T-helper 17 cell (primary cell): ENCODE results near the gene TSN. TPM values are rescaled to one million over a fixed set of nuclear protein-coding genes. Genes with fewer than 3 reads are reported as not detected.
A peak's percentile ranks its signal among the peaks of the same experiment; 100 is the strongest.
"Not testable (repeated sequence)": the region's sequence is repeated elsewhere in the genome, so short reads cannot be mapped to it uniquely, and the experiment has no call there.

Experiments used
- ATAC-seq: fragments of 150-1000 bp; cut with Tn5 transposase; 2 replicates; pipeline ENCODE4 v1.10.0; 2021; ENCODE audit warnings: mild to moderate bottlenecking, moderate library complexity
- DNase-seq, 3 donors: peaks; one replicate each; pipeline versions ENCODE4 v3.0.0 to v3.0.0-alpha.2; 2020 to 2021
- H3K9me3 ChIP-seq: one replicate; pipeline ENCODE4 v1.7.0; 2013; ENCODE audit warnings: low read length, mild to moderate bottlenecking; ENCODE audit not compliant: control insufficient read depth, poor library complexity, severe bottlenecking
- H3K27ac Mint-ChIP-seq: one replicate; pipeline ENCODE4 v1.8.0; 2022; ENCODE audit warnings: mild to moderate bottlenecking, moderate library complexity, mixed read lengths
- H3K27me3 Mint-ChIP-seq: one replicate; pipeline ENCODE4 v1.8.0; 2022; ENCODE audit warnings: mixed read lengths
- H3K36me3 Mint-ChIP-seq: one replicate; pipeline ENCODE4 v1.8.0; 2022; ENCODE audit warnings: low read depth, mixed read lengths
- H3K4me1 Mint-ChIP-seq: one replicate; pipeline ENCODE4 v1.8.0; 2022; ENCODE audit warnings: mild to moderate bottlenecking, mixed read lengths
- H3K4me3 Mint-ChIP-seq: one replicate; pipeline ENCODE4 v1.8.0; 2022; ENCODE audit warnings: mild to moderate bottlenecking, moderate library complexity, mixed read lengths
- total RNA-seq, 4 donors: library from RNA in 2 of 4; stranded (reverse) in 2 of 4; gene quantifications; one replicate each; pipeline ENCODE4 v1.2.3 and lab custom pipeline; 2022 to 2026

Gene TSN
- total RNA-seq, 2 donors from 2014 or later, result 37.0 to 55.9 TPM

GRCh38 chr2:121727332-121727731, 28.1 kb upstream of the TSN start:
- Mint-ChIP-seq H3K4me1 (peaks cover 6% of the 10 kb centered on the region), H3K27me3 (no peaks in the 10 kb centered on the region), H3K27ac (peak overlapping the region; percentile 72), H3K4me3 (no peak overlapping the region), H3K36me3 (peaks cover 11% of the 10 kb centered on the region)
- no peak for DNase-seq
- no peaks in the 10 kb centered on the region for H3K9me3 ChIP-seq
- no peak for ATAC-seq

DNA sequence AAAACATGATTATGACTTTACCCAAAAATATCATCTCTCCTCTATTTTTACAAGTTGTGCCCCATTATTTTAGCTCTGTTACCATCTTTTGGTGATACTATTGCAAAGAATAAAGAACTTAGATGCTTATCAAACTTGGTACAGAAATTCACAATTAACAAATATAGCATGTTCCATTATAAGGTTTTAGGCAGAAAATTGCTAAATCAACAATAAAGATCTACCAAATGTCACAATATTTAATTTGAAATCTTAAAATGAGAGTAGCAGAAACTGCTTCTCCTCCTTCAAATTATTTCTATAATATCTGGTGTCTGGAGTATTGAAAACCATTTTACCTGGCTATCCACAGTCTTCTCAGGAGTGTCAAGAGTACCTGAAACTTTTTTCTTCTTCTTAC, 27.5 kb upstream of the TSN start:
- Mint-ChIP-seq H3K4me3 (no peak overlapping the region), H3K27ac (peak overlapping the region; percentile 72), H3K36me3 (peaks cover 11% of the 10 kb centered on the region), H3K27me3 (no peaks in the 10 kb centered on the region), H3K4me1 (peaks cover 6% of the 10 kb centered on the region)
- H3K9me3 ChIP-seq, result no peaks in the 10 kb centered on the region
- DNase-seq, result no peak
- no peak for ATAC-seq

DNA sequence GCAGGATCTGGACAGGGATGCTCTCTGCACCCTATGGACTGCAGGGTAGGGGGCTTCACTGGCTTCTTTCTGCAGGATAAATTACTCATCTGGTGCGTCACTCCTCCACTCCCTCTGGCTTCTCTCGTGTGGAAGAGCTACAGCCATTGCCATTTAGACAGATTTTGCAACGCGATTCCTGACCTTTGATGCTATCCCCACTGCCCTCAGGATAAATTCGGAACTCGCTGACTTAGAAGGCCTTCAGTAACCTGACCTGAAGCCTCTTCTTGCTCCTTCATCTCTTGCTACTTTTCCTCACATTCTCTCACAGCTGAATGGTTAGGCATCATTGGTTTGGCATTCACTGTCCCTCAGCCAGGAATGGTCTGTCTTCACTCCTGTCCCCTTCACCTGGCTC, 24.1 kb upstream of the TSN start:
- no peaks in the 10 kb centered on the region for H3K9me3 ChIP-seq
- Mint-ChIP-seq H3K27ac (peak overlapping the region; percentile 67), H3K4me1 (peaks cover 17% of the 10 kb centered on the region), H3K36me3 (peaks cover 12% of the 10 kb centered on the region), H3K4me3 (no peak overlapping the region), H3K27me3 (no peaks in the 10 kb centered on the region)
- DNase-seq (no peak), ATAC-seq (no peak)

DNA sequence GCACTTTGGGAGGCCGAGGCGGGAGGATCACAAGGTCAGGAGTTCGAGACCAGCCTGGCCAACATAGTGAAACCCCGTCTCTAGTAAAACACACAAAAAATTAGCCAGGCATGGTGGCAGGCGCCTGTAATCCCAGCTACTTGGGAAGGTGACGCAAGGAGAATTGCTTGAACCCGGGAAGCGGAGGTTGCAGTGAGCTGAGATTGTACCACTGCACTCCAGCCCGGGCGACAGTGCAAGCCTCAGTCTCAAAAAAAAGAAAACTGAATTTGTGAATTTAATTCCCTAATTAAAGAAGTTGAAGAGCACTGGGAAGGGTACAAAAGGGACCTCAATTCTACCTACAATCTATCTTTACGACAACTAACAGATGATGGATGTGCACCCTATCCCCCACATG, 20.9 kb upstream of the TSN start:
- DNase-seq, ATAC-seq: not testable (repeated sequence)

GRCh38 chr2:121735518-121736074, 19.9 kb upstream of the TSN start:
- H3K36me3 Mint-ChIP-seq, result peaks cover 10% of the 10 kb centered on the region
- DNase-seq (no peak), ATAC-seq (no peak)
- peaks cover 21% of the 10 kb centered on the region for H3K4me1 Mint-ChIP-seq
- no peaks in the 10 kb centered on the region for H3K27me3 Mint-ChIP-seq
- peak overlapping the region; percentile 97 for H3K27ac Mint-ChIP-seq
- no peaks in the 10 kb centered on the region for H3K9me3 ChIP-seq
- H3K4me3 Mint-ChIP-seq, result peak overlapping the region; percentile 97

More for the DNA sequence above, 20.9 kb upstream of the TSN start:
- H3K36me3 Mint-ChIP-seq, H3K27me3 Mint-ChIP-seq, H3K4me3 Mint-ChIP-seq, H3K27ac Mint-ChIP-seq, H3K9me3 ChIP-seq: not testable (repeated sequence)
- peaks cover 21% of the 10 kb centered on the region for H3K4me1 Mint-ChIP-seq

- H3K4me1 Mint-ChIP-seq, result peaks cover 21% of the 10 kb centered on the region
- DNase-seq, result no peak
Observed at GRCh38 chr2:121736140-121736461, 19.4 kb upstream of the TSN start.

DNA sequence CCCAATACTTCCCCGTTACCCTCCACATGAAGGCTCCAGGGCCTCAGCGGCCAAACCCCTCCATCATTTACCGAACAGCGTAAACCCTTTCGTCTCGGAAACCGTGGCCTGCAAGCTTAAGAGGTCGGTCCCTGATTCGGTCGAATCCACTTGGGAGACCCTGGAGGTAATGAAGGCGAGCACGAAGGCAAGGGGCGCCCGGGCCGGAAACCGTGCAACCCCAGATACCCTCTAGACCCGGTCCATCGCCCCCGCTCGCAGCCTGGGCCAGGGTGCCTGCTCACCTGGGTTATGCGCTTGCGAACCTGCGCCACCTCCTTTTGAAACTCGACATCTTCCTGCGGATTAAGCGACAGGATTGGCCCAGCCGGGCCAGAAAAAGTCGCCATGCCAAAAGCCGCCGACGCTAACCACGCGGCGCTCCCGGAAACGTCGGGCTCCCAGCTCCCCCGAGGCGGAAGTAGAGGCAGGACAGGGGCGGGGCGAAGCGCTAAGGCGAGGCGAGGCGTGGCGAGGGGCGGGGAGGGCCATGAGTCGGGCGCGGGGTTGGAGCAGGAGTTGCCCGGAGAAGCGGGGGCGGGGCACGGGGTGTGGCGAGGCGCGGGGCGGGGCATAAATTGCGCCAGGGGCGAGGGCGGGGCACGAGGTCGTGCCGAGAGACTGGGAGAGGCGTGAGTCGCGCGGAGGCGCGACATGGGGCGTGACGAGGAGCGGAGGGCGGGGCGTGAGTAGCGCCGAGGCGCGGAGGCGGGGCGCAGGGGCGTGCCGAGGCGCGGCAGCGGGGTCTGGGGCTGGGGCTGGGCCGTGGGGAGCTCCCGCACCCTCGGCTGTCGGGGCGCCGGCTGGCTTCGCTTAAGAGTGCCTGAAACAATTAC, 18.8 kb upstream of the TSN start, which contains the start of gene NIFK:
Gene NIFK, minus strand, starts transcription at position 414 of the 875 bp plus-strand sequence. Its CDS starts 25 bp downstream, at position 389.
- peak within 1 kb of the TSS; percentile 97 for H3K4me3 Mint-ChIP-seq
- H3K27ac Mint-ChIP-seq, result peak within 1 kb of the TSS; percentile 97
- H3K36me3 Mint-ChIP-seq, result peaks cover 6% of the 10 kb centered on the region
- ATAC-seq (peak; percentile 92), DNase-seq (peak; percentile 99 to 100 (median 100))
- peaks cover 18% of the 10 kb centered on the region for H3K4me1 Mint-ChIP-seq
- no peaks in the 10 kb centered on the region for H3K9me3 ChIP-seq
- H3K27me3 Mint-ChIP-seq, result no peaks in the 10 kb centered on the region

More at GRCh38 chr2:121736140-121736461, 19.4 kb upstream of the TSN start:
- Mint-ChIP-seq H3K27me3 (no peaks in the 10 kb centered on the region), H3K4me3 (peak overlapping the region; percentile 97), H3K36me3 (peaks cover 10% of the 10 kb centered on the region), H3K27ac (peak overlapping the region; percentile 97)
- H3K9me3 ChIP-seq, result no peaks in the 10 kb centered on the region
- ATAC-seq, result no peak

GRCh38 chr2:121740973-121741372, 14.5 kb upstream of the TSN start:
- ATAC-seq (no peak), DNase-seq (no peak)
- no peaks in the 10 kb centered on the region for H3K9me3 ChIP-seq
- no peak overlapping the region for H3K27ac Mint-ChIP-seq
- H3K4me1 Mint-ChIP-seq, result peaks cover 5% of the 10 kb centered on the region
- peaks cover 3% of the 10 kb centered on the region for H3K36me3 Mint-ChIP-seq
- H3K27me3 Mint-ChIP-seq, result peaks cover 7% of the 10 kb centered on the region
- no peak overlapping the region for H3K4me3 Mint-ChIP-seq

DNA sequence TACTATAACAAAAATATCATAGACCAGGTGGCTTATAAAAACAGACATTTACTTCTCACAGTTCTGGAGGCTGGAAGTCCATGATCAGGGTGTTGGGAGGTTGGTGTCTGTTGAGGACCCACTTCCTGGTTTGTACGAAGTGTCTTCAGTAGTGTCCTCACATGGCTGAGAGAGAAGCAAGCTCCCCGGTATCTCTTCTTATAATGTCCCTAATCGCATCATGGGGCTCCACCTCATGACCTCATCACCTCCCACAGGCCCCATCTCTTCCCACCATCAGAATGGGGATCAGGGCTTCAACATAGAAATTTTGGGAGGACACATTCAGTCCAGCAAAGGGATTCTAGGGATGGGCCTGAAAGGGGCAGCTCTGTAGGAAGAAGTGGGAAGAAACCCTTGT, 14.0 kb upstream of the TSN start:
- Mint-ChIP-seq H3K27ac (no peak overlapping the region), H3K36me3 (peaks cover 2% of the 10 kb centered on the region), H3K4me1 (peaks cover 4% of the 10 kb centered on the region), H3K4me3 (no peak overlapping the region), H3K27me3 (peaks cover 7% of the 10 kb centered on the region)
- DNase-seq (no peak), ATAC-seq (no peak)
- H3K9me3 ChIP-seq, result no peaks in the 10 kb centered on the region

- H3K4me3 Mint-ChIP-seq, result no peak overlapping the region
- H3K4me1 Mint-ChIP-seq, result no peaks in the 10 kb centered on the region
- ATAC-seq (no peak), DNase-seq (no peak)
- H3K9me3 ChIP-seq, result no peaks in the 10 kb centered on the region
- H3K36me3 Mint-ChIP-seq, result no peaks in the 10 kb centered on the region
- no peak overlapping the region for H3K27ac Mint-ChIP-seq
- peaks cover 7% of the 10 kb centered on the region for H3K27me3 Mint-ChIP-seq
Observed at GRCh38 chr2:121746071-121746578, 9.3 kb upstream of the TSN start.

DNA sequence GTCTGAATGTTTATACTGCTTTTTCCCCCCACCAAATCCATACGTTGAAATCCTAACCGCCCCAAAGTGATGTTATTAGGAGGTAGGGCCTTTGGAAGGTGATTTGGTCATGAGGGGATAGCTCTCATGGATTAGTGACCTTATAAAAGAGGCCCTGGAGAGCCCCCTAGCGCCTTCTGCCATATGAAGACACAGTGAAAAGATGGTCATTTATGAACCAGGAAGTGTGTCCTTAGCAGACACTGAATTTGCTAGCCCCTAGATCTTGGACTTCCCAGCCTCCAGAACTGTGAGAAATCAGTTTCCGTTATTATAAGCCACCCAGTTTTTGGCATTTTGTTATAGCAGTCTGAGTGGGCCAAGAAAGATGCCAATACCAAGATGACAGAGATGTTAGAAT, 7.2 kb upstream of the TSN start:
- Mint-ChIP-seq H3K27ac (no peak overlapping the region), H3K4me1 (no peaks in the 10 kb centered on the region), H3K27me3 (peaks cover 7% of the 10 kb centered on the region), H3K4me3 (no peak overlapping the region), H3K36me3 (no peaks in the 10 kb centered on the region)
- ATAC-seq, result no peak
- no peaks in the 10 kb centered on the region for H3K9me3 ChIP-seq
- no peak for DNase-seq

DNA sequence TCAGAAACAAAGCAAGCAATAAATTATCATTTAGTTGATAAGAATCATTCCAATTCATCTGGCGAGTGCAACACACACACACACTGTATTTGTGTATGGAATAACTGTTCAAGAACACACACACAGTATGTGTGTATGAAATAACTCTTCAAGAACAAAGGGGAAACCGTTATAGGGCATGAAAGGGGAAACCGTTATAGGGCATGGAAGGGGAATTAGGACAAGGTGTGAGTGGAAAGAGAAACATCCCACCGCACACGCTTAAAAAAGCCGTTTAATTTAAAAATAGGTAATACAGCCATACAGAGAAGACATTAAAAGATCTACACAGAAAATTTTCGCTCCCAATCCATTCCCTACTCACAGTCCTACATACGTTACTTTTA, 607 bp upstream of the TSN start:
- no peaks in the 10 kb centered on the region for H3K9me3 ChIP-seq
- ATAC-seq, result no peak
- Mint-ChIP-seq H3K36me3 (no peaks in the 10 kb centered on the region), H3K4me3 (peak overlapping the region; percentile 99), H3K27me3 (no peaks in the 10 kb centered on the region), H3K27ac (peak overlapping the region; percentile 97), H3K4me1 (peaks cover 20% of the 10 kb centered on the region)
- DNase-seq, result no peak

DNA sequence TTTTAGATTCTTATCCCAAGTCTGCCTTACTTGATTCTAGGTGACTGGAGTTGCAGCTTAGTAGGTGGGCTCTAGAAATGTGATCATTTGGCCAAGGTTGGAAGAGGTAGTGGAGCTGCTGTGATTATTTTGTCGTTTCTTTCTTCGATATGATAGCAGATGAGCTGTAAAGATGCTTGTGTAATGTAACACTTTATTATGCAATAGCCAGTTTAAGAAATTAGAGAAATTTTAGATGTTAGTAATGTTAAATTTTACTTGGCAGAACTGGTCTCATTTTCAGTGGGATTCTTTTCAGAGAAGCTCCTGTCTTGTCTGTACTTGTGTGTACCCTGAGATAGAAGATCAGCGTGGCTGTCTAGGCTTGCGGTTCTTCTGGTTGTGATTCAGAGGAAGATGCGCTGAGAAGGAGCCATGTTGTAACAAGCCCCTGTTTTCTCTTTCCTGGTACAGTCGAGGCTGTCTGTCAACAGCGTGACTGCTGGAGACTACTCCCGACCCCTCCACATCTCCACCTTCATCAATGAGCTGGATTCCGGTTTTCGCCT, 9.3 kb downstream of the TSN start:
- no peak for ATAC-seq
- Mint-ChIP-seq H3K27ac (peak overlapping the region; percentile 2), H3K36me3 (peaks cover 8% of the 10 kb centered on the region), H3K4me3 (no peak overlapping the region), H3K27me3 (no peaks in the 10 kb centered on the region), H3K4me1 (peaks cover 2% of the 10 kb centered on the region)
- no peaks in the 10 kb centered on the region for H3K9me3 ChIP-seq
- DNase-seq, result no peak
